Stomach (tissue), 9 donors: ENCODE data around the gene CCL3. TPM values are rescaled to one million over a fixed set of nuclear protein-coding genes. Genes with fewer than 3 reads are reported as not detected.
A peak's percentile ranks its signal among the peaks of the same experiment; 100 is the strongest.
"Not testable (repeated sequence)": the region's sequence is repeated elsewhere in the genome, so short reads cannot be mapped to it uniquely, and the experiment has no call there.

ENCODE experiments used
- DNase-seq, 2 donors: peaks; one replicate each; pipeline versions ENCODE4 v3.0.0 to v3.0.0-alpha.2; 2013 to 2019
- H3K27ac ChIP-seq, 5 donors: fragments of 200-600 bp in 4 of 5; sonication (generic) in 4 of 5; one replicate each; pipeline ENCODE4 v1.5.1; 2013 to 2019; ENCODE audit warnings: mild to moderate bottlenecking in 1 of 5, moderate library complexity in 1 of 5
- H3K27me3 ChIP-seq, 3 donors: fragments of 200-600 bp; sonication (generic); one replicate each; pipeline ENCODE4 v1.5.1; 2017 to 2019; ENCODE audit warnings: mixed run types in 1 of 3
- H3K36me3 ChIP-seq, 4 donors: fragments of 200-600 bp; sonication (generic); 1 replicate in 3 of 4; 2 replicates in 1 of 4; pipeline ENCODE4 v1.5.1; 2016 to 2019
- H3K4me1 ChIP-seq, 4 donors: fragments of 200-600 bp; sonication (generic); one replicate each; pipeline ENCODE4 v1.5.1; 2016 to 2019
- H3K4me3 ChIP-seq, 4 donors: fragments of 200-600 bp; sonication (generic) in 3 of 4; one replicate each; pipeline ENCODE4 v1.5.1; 2016 to 2019; ENCODE audit warnings: mild to moderate bottlenecking in 1 of 4
- H3K9me3 ChIP-seq, 4 donors: fragments of 200-600 bp; sonication (generic); one replicate each; pipeline ENCODE4 v1.5.1; 2016 to 2019
- CTCF ChIP-seq, 7 experiments: fragments of 450-650 bp in 4 of 7; fragments of 200-600 bp in 3 of 7; sonication (generic) in 3 of 7; IDR thresholded peaks; one replicate each; pipeline ENCODE4 v1.5.1; 2016 to 2019; ENCODE audit warnings: antibody characterized with exemption in 7 of 7, control low read depth in 2 of 7, mild to moderate bottlenecking in 1 of 7
- EP300 ChIP-seq: sonication (generic); formaldehyde crosslinking; IDR thresholded peaks from one replicate; pipeline ENCODE4 v1.6.1; 2017; ENCODE audit warnings: antibody characterized with exemption
- POLR2A ChIP-seq, 4 donors: fragments of 450-650 bp; IDR thresholded peaks; one replicate each; pipeline ENCODE4 v1.6.1; 2016; ENCODE audit warnings: antibody characterized with exemption in 4 of 4, control low read depth in 2 of 4, mild to moderate bottlenecking in 1 of 4, moderate library complexity in 1 of 4
- POLR2AphosphoS5 ChIP-seq, 3 donors: sonication (generic); formaldehyde crosslinking; IDR thresholded peaks; one replicate each; pipeline ENCODE4 v1.6.1; 2016; ENCODE audit warnings: antibody characterized with exemption in 3 of 3
- WGBS, 5 donors: extraction: QIAGEN DNeasy Blood & Tissue Kit in 3 of 5; methylation state at CpG; one replicate each; pipeline versions ENCODE4 v1.1.5 to v1.1.7; 2013 to 2018; 5-methylcytosine and 5-hydroxymethylcytosine counted together
- intact Hi-C: fragments of 100-400 bp; cut with DNase I; formaldehyde crosslinking; loops from one replicate; pipeline ENCODE4 v1.15.1; 2023; ENCODE audit warnings: low total_unique reads
- polyA plus RNA-seq, 3 donors: library from polyadenylated mRNA; stranded (reverse); fragments of 200-250 nt; gene quantifications; one replicate each; pipeline ENCODE4 v1.2.3, GENCODE V29; 2013
- total RNA-seq, 5 donors: library from RNA; depleted of rRNA; stranded (reverse); fragments of >200 nt; gene quantifications; one replicate each; pipeline versions ENCODE4 v1.1.0 to v1.2.3, GENCODE V29; 2014 to 2016
- donor health status: healthy with polysubstance abuse.
- donor health status: Bipolar disorder and iron deficiency.
- donor health status: healthy.

CCL3 gene
- total and polyA plus RNA-seq, 8 donors: 2.0 to 19.1 (median 2.9) TPM; not detected in 3

- Histone ChIP-seq H3K4me1 (no peaks in the 10 kb centered on the region), H3K27me3 (no peaks in the 10 kb centered on the region), H3K9me3 (peaks cover 0 to 9% (median 4%) of the 10 kb centered on the region in 4 donors), H3K36me3 (no peaks in the 10 kb centered on the region), H3K4me3 (no peak overlapping the region), H3K27ac (no peak overlapping the region)
- intact Hi-C loops: no loop called here
- TF ChIP-seq POLR2A (IDR thresholded peaks at IDR 0.05) (no peak), POLR2AphosphoS5 (IDR thresholded peaks at IDR 0.05) (no peak), EP300 (no peak), CTCF (IDR thresholded peaks at IDR 0.05) (no peak)
- DNase-seq: no peak
Measured at GRCh38 chr17:36112572-36112971, 22.6 kb upstream of the CCL3 start.

GRCh38 chr17:36111068-36111490 lies 21.1 kb upstream of the CCL3 start:
- Histone ChIP-seq H3K4me3 (no peak overlapping the region), H3K36me3 (no peaks in the 10 kb centered on the region), H3K27me3 (no peaks in the 10 kb centered on the region), H3K4me1 (no peaks in the 10 kb centered on the region), H3K27ac (no peak overlapping the region), H3K9me3 (peaks cover 0 to 9% (median 4%) of the 10 kb centered on the region in 4 donors)
- no peak for DNase-seq
- TF ChIP-seq POLR2A (IDR thresholded peaks at IDR 0.05): no peak
- intact Hi-C loops: no loop called here
- WGBS, 5 donors: 63 to 72% (median 67%) methylated on average over 4 of the region's 4 CpGs

- H3K4me1 ChIP-seq, H3K4me3 ChIP-seq, H3K36me3 ChIP-seq, H3K9me3 ChIP-seq, DNase-seq, intact Hi-C loops: not testable (repeated sequence)
- H3K27ac ChIP-seq: peak overlapping the region in 3 of 5 donors; percentile 14 to 29 (median 19)
- 62 to 78% (median 73%) methylated on average over 5 of the region's 5 CpGs for WGBS, 5 donors
- peaks cover 0 to 12% (median 0%) of the 10 kb centered on the region in 3 donors for H3K27me3 ChIP-seq
Measured at GRCh38 chr17:36108265-36108664, 18.3 kb upstream of the CCL3 start.

GRCh38 chr17:36107660-36108059 lies 17.7 kb upstream of the CCL3 start:
- TF ChIP-seq POLR2AphosphoS5 (IDR thresholded peaks at IDR 0.05) (no peak), POLR2A (IDR thresholded peaks at IDR 0.05) (no peak), EP300 (no peak), CTCF (IDR thresholded peaks at IDR 0.05) (no peak)
- Histone ChIP-seq H3K4me1 (no peaks in the 10 kb centered on the region), H3K9me3 (peaks cover 0 to 7% (median 3%) of the 10 kb centered on the region in 4 donors), H3K27ac (peak overlapping the region in 3 of 5 donors; percentile 14 to 29 (median 19)), H3K36me3 (no peaks in the 10 kb centered on the region), H3K27me3 (peaks cover 0 to 12% (median 0%) of the 10 kb centered on the region in 3 donors), H3K4me3 (no peak overlapping the region)
- DNase-seq: no peak
- intact Hi-C loops: no loop called here
- 78 to 87% (median 81%) methylated on average over 3 of the region's 3 CpGs for WGBS, 5 donors

- no peak overlapping the region for H3K4me3 ChIP-seq
- no peak for DNase-seq
- peaks cover 0 to 12% (median 0%) of the 10 kb centered on the region in 3 donors for H3K27me3 ChIP-seq
- intact Hi-C loops: no loop called here
- TF ChIP-seq POLR2AphosphoS5 (IDR thresholded peaks at IDR 0.05): no peak
- TF ChIP-seq EP300: no peak
- TF ChIP-seq CTCF (IDR thresholded peaks at IDR 0.05): no peak
- TF ChIP-seq POLR2A (IDR thresholded peaks at IDR 0.05): no peak
- H3K36me3 ChIP-seq: no peaks in the 10 kb centered on the region
- WGBS, 5 donors: 78 to 93% (median 90%) methylated on average over 6 of the region's 6 CpGs
- no peaks in the 10 kb centered on the region for H3K4me1 ChIP-seq
- no peaks in the 10 kb centered on the region for H3K9me3 ChIP-seq
- H3K27ac ChIP-seq: peak overlapping the region in 1 of 5 donors; percentile 14
Measured at GRCh38 chr17:36106493-36106835, 16.5 kb upstream of the CCL3 start.
